ENCODE results near the gene PFDN4.

PFDN4 gene

GRCh38 chr20:54170026-54170471, 37.8 kb upstream of the PFDN4 start:
- H3K27ac ChIP-seq: no peak overlapping the region
- TF ChIP-seq, protein P1, sequence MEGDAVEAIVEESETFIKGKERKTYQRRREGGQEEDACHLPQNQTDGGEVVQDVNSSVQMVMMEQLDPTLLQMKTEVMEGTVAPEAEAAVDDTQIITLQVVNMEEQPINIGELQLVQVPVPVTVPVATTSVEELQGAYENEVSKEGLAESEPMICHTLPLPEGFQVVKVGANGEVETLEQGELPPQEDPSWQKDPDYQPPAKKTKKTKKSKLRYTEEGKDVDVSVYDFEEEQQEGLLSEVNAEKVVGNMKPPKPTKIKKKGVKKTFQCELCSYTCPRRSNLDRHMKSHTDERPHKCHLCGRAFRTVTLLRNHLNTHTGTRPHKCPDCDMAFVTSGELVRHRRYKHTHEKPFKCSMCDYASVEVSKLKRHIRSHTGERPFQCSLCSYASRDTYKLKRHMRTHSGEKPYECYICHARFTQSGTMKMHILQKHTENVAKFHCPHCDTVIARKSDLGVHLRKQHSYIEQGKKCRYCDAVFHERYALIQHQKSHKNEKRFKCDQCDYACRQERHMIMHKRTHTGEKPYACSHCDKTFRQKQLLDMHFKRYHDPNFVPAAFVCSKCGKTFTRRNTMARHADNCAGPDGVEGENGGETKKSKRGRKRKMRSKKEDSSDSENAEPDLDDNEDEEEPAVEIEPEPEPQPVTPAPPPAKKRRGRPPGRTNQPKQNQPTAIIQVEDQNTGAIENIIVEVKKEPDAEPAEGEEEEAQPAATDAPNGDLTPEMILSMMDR (IDR thresholded peaks at IDR 0.05): no peak
- TF ChIP-seq ZFX (IDR thresholded peaks at IDR 0.05; ENCODE audit: borderline replicate concordance): no peak

DNA sequence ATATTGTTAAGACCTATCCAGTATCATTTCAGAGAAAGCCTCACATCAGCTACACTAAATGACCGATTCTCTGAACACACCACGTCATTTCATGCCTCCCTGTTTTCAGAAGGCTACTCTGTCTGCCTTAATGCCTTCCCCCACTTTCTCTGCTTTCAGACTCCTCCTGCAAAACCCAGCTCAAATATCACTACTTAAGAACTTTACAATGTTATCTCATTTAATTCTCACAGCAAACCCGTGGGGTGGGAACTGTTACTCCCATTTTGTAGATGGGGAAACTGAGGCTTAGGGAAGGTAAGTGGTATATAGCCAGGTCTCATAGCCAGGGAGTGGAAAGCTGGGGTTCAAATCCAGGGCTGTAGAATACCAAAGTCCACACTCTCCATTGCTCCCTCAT, 36.9 kb upstream of the PFDN4 start:
- TF ChIP-seq, protein P1 (IDR thresholded peaks at IDR 0.05): no peak
- TF ChIP-seq ZFX (IDR thresholded peaks at IDR 0.05; ENCODE audit: borderline replicate concordance): no peak
- no peak overlapping the region for H3K27ac ChIP-seq

GRCh38 chr20:54172532-54172855, 35.4 kb upstream of the PFDN4 start:
- TF ChIP-seq, protein P1 (IDR thresholded peaks at IDR 0.05): no peak
- TF ChIP-seq ZFX (IDR thresholded peaks at IDR 0.05; ENCODE audit: borderline replicate concordance): no peak

GRCh38 chr20:54172856-54173652, 34.8 kb upstream of the PFDN4 start:
- TF ChIP-seq, protein P1 (IDR thresholded peaks at IDR 0.05): no peak
- no peak for TF ChIP-seq ZFX (IDR thresholded peaks at IDR 0.05; ENCODE audit: borderline replicate concordance)
- H3K27ac ChIP-seq: no peak overlapping the region

More at GRCh38 chr20:54172532-54172855, 35.4 kb upstream of the PFDN4 start:
- H3K27ac ChIP-seq: no peak overlapping the region

GRCh38 chr20:54173653-54174456, 34.0 kb upstream of the PFDN4 start, which contains the start of gene CYP24A1:
CYP24A1 (minus strand) TSS chr20:54173986; CDS start chr20:54173579, 407 bp downstream.
- H3K27ac ChIP-seq: no peak within 1 kb of the TSS
- no peak for TF ChIP-seq ZFX (IDR thresholded peaks at IDR 0.05; ENCODE audit: borderline replicate concordance)
- TF ChIP-seq, protein P1 (IDR thresholded peaks at IDR 0.05): no peak

DNA sequence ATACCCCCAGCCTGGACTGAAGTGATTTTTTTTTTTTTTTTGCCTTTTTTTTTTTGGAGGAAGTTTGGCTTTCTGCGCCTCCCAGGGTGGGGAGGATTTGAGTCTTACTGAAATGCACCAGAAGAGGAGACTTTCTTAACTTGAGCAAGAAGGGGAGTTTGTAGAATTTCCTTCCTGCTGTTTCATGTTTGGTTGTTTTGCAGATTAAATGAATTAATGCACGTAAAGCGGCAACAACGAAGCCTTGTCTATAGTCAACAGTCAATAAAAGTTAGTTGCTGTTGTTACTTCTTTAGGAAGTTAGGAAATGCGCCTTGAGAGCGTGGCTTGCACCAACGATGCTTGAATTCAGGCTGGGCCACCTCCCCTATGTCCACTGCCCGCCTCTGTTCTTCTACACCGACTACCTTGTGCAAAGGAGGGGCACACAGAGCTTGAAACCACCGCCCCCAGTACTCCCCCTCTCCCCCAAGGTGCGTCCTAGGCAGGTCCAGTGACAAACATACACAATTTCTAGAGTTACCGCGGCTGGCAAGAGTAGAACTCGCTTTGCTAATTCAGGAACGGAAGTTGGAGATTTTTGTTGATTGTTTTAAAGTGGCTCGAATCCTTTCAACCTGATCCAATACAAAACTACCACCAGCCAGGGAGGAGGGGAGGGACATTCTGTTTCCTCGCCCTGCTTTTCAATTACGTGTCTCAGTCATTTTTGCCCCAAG, 33.3 kb upstream of the PFDN4 start:
- no peak overlapping the region for H3K27ac ChIP-seq
- TF ChIP-seq, protein P1 (IDR thresholded peaks at IDR 0.05): no peak
- TF ChIP-seq ZFX (IDR thresholded peaks at IDR 0.05; ENCODE audit: borderline replicate concordance): no peak
